ENCODE results near the gene NR2F2.

NR2F2 gene

DNA sequence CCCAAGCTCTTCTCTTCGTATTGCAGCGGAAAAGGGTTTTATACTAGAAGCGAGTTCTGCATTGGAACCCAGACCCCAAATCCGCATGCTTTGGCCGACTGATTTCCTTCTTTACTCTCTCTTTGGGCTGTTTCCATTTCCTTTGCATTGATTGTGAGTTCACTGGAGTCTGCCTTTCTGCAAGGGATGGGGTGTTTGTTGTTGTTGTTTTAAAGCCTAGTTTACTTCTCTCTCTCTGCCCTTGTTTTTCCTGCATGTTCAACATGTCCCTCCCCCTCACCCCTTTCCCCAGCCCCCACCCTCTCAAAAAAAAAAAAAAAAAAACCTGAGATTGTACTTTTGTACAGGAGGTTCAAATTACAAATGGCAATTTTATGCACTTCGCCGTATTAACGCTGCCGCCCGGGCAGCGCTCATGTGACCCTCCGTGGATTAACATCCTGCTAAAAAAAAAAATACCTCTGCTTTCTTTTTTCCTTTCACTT, 2.2 kb downstream of the NR2F2 start:
- DNase-seq, result no peak

- no peak for DNase-seq
Observed at GRCh38 chr15:96333131-96334016, 2.9 kb downstream of the NR2F2 start.

GRCh38 chr15:96334017-96334704, 3.7 kb downstream of the NR2F2 start:
- no peak for DNase-seq

DNA sequence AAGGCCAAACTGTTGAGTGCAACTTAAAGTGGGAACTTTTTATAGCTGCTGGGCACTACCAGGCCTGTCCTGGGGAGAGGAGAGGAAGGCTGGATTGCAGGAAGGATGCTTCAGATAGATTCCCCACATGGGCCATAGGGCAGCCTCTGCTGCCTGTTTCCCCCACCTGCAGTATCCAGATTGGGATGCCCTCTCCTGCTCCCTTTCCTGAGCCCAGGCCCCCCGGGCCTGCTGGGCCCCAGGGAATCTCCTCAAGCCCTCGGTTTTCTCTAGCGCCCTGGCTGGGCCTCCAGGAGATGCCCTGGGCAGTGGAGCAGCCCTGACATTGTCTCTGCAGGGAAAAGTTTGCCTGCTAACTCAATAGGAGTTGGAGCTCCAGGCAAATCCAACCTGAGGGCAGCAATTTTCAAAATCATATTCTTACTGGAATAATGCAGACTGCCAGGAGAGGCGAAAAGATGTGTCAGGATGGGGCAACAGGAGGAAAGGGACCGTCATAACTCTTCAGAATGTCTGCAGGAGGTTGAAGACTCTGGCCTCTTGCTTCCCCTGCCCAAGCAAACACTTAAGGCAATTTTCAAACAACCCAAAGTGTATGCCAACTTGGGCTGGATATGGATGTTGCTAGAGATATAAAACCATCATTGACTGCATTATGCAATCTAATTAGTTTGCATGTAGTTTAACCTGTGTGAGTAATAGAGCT, 4.4 kb downstream of the NR2F2 start:
- no peak for DNase-seq

DNA sequence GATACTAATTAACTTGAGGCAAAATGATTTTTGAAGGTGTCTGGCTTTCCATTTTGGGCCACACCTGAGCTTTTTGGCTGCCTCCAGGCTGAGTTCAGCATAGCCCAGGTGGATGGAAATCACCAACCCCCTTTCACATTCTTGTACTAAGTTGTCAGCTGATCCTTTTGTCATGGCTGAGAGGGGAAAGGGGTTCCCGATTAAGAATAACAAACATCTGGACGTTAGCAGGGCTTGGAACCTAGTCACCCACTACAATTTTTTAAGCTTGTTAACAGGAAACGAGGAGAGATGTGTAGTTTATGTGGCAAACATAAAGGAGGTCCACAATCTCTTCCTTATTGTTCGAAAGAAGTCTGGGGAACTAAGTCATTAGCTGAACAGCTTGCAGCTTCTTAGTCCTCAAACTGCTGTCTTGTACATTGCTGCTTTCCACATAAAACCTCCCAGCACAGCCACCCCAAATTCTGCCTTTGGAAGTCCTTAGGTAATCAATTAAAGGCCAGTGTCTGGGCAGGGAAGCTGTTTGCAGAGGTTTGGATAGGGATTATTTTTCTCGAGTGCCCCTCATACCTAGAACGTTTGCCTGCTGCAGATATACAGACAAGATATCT, 5.0 kb downstream of the NR2F2 start:
- DNase-seq, result no peak

DNA sequence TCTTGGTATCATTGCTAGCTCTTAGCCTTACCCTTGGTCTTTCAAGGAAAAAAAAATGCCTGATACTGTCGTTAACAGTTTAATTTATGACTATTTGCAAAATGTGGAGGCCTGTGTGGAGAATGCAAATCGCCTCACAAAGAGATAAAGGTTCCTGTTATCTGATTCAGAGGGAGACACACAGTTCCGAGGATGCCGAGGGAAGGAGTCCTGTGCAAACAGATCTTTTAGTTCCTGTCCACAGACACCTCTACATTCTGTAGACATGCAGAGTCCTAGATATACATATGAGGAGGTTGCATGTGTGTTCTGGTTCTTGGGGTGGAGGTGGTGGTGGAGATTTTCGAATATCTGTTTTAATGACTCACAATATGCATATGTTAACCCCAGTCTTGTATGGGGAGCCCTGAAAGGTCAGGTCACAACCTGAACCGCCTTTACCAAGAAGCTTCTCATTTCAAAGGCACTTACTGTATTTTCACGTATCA, 5.7 kb downstream of the NR2F2 start:
- no peak for DNase-seq

DNA sequence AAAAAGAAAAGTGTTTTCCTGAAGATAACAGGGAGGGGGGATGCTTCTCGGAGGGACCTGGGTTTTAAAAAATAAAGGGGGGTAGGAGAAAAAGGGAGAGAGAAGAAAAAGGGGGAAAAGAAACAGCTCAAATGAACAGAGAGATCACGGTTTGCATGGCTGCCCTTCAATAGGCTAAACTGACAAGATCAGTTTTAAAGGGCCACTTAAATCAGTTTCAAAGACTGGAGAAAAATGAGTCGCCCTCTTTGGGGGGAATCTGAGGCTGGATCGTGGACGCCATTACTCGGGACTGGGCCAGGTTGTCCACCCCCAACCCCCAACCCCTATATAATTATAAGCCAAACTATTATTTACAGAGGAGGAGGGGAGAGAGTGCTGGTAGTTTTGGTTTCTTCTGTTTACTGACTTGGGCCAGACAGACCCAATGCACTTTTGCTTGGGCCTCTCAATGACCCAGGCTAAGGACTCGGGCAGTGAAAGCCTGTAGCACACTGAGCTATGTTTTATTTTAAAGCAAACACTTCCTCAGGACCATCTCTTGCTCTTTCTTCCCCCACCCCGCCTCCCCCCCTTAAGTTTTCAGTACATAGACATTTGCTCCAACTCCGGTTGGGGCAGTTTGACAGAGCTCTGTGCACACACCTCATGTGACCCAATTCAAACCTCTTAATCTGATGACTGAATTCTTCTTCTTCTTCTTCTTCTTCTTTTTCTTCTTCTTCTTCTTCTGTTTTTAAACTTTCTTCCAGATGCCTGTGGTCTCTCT, 6.3 kb downstream of the NR2F2 start:
- DNase-seq, result no peak

DNA sequence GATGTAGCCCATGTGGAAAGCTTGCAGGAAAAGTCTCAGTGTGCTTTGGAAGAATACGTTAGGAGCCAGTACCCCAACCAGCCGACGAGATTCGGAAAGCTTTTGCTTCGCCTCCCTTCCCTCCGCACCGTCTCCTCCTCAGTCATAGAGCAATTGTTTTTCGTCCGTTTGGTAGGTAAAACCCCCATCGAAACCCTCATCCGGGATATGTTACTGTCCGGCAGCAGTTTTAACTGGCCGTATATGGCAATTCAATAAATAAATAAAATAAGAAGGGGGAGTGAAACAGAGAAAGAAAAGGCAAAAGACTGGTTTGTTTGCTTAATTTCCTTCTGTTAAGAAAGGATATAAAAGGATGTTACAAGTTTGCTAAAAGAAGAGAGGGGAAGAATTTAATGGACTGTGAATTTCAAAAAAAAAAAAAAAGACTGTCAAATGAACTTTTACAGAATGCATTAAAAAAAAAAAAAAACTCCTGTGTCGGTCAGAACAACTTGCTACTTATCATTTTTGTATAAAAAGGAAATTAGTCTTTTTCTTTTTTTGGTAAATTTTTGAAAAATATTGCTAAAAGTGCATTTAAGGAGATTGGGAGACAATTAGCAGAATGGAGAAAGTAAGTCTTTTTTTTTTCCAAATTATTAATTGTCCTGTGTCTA, 7.0 kb downstream of the NR2F2 start:
- no peak for DNase-seq

DNA sequence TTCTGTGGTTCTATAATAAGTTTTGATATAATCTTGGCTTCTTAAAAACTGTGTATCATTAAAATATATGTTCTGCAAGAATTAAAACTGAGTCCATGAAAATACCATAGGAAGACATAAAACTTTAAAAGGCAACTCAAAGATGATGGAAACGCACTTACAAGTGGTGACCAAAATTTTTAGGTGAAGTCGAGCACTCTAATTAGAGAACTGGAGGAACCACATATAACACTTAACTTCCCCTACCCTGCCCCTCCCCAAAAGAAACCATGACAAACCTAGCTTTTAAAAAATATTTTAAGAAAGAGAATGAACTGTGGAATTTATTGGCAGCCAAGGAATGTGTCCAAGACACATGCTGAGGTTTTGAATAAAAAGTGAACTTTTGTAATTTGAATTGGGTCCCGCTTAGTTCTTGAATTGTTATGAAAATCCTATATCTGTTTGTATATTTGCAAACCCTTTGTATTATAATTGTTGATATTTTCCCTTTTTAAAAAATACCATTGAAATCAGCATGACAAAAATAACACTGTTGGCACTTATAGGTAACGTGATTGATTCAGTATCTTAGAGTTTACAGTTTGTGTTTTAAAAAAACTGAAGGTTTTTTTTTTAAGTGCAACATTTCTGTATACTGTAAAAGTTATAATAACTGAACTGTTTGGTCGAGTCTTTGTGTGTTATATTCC, 7.7 kb downstream of the NR2F2 start:
- DNase-seq, result no peak

- DNase-seq, result no peak
Observed at GRCh38 chr15:96338766-96339618, 8.5 kb downstream of the NR2F2 start.

DNA sequence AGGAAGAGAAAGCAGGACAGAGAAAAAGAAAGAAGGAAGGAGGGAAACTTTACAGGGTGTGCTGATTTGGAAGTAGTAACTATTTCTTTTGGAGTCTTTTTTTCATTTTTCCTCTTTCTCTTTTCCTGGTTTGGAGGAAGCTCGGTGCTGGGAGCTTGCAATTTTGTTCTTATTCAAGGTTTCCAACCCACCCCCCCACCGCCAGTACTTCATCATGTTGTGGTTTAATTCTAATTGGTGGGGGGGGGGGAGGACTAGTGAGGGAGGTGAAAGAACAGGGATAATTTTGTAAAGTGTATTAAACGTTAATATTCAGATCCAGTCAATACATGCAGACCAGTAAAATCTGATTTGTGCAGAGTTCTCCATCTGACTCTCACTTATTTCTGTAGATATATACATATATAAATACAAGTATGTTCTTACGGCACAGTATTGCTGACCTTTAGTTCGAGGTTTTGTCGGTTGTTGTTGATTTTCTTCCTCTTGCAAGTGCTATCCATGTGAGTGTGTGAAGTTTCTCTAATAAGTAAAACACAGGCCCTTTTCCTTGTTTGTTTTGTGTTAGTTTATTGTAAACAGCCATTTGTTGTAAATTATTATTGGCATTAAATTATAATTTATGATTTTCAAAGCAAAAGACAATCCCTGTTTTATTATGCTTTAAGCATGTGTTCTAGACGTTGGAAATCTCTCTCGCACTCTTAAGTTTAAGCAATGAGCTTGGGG, 9.3 kb downstream of the NR2F2 start:
- no peak for DNase-seq

DNA sequence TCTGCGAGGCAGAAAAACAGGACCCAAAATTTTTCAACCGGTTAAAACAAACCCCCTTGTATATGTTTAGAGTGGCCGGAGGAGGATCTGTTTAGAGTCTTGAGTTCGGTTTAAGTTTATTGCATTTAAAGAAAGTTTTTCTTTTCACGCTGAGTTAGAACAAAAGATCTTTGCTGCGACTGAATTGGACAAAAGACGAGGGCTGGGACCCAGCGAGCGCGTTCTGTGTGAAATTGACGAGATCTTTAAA, 9.8 kb downstream of the NR2F2 start:
- no peak for DNase-seq

DNA sequence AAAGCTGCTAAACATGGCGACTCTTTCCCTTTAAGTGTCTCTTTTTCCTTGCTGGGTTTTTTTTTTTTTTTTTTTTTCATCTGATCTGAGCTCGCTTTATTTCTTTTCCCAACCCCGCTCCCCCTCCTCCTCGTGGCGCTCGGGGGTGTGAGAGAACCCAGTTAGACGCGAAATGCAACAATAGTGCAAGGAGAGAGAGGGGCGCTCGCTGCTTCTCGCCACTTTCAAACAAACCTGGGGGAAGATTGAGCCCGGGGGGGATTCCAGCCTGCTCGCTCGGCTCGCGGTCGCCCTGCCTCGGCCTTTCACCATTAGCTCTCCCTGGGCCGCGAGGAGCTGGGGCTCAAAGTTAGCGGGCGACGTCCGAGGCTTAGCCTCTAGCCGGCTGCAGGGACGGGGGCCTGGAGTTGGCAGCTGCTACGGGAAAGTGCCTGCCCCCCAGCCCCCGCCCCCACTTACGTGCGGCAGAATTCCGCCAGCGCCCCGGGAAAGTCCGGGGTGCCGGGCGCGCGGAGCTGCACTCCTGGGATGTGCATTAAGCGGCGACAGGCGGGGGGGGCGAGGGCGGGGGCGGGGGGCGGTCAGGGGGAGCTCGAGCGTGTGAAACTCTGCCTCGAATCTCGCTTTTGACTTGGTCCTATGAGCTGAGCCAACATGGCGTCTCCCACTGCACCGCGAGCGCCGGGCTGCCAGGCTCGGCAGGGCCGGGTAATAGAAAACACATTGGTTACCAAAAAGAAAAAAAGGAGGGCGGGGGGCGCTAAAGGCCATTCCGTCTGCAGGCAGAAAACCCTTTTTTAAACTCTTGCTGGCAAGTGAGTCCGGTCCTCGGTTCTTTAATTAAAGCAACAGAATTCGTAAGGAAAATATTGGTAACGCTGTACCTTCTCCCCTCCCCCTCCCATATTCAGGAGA, 10.4 kb downstream of the NR2F2 start:
- DNase-seq, result peak; percentile 76

DNA sequence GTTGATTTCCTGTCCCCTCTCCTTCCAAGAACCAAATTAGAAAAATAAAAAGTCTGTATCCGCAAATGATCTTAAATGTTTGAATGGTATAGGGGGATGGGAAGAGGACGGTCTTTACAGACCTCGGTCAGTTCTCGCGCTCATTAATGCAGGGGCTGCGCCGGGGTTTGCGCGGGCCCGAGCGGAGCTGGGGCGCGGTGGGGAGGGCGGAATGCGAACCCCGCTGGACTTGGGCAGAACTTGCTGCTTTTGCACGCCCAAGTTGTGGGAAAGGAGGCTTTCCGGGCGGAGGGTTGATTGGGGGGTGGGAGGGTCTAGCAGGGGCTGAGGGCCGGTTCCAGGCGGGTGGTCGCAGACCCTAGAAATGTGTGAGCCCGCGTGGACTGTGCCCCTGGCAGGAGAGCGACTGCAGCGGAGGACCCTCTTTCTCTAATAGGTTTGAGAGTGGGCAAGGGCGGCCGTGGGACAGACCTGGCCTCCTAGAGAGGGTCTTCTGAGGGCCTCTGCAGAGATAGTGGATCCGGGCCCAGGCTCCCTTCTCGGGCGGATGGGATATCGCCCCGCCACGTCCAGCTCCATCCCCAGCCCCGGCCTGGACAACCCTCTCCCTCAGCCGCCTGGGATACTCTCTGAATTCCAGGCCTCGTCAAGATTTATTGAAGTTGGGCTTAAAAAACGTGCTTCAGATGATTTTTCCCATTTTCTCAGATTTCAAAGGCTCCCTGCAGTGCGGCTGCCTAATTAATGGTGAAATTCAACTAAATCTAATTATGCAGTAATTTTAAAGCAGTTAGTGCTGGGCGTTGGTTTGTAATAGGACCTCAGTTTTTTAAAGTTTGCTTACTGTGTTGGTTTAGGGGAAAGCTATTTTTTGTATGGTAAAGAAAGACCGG, 11.3 kb downstream of the NR2F2 start:
- no peak for DNase-seq

GRCh38 chr15:96342406-96343112, 12.1 kb downstream of the NR2F2 start:
- DNase-seq, result no peak
